Activated T-helper 17 cell treated with anti-CD3 and anti-CD28 coated beads, Interleukin-2, amount 50 U/mL, for 72 hours (primary cell): Measurements from ENCODE around the gene MCF2L. TPM values are rescaled to one million over a fixed set of nuclear protein-coding genes. Genes with fewer than 3 reads are reported as not detected.
"Not testable (repeated sequence)": the region's sequence is repeated elsewhere in the genome, so short reads cannot be mapped to it uniquely, and the experiment has no call there.

Source experiments
- ATAC-seq: fragments of 150-1000 bp; cut with Tn5 transposase; replicated peaks from 2 replicates; pipeline ENCODE4 v1.10.0; 2021; ENCODE audit warnings: mild to moderate bottlenecking, moderate library complexity
- H3K27ac Mint-ChIP-seq: one replicate; pipeline ENCODE4 v1.8.0; 2022; ENCODE audit warnings: mixed read lengths
- H3K27me3 Mint-ChIP-seq: one replicate; pipeline ENCODE4 v1.8.0; 2022; ENCODE audit warnings: mixed read lengths
- H3K36me3 Mint-ChIP-seq: one replicate; pipeline ENCODE4 v1.8.0; 2022; ENCODE audit warnings: low read depth, mild to moderate bottlenecking, mixed read lengths
- H3K4me1 Mint-ChIP-seq: one replicate; pipeline ENCODE4 v1.8.0; 2022; ENCODE audit warnings: mixed read lengths
- H3K4me3 Mint-ChIP-seq: one replicate; pipeline ENCODE4 v1.8.0; 2022; ENCODE audit warnings: mild to moderate bottlenecking, mixed read lengths
- H3K9me3 Mint-ChIP-seq: one replicate; pipeline ENCODE4 v1.8.0; 2022; ENCODE audit warnings: mixed read lengths
- total RNA-seq, 2 donors: library from RNA; stranded (reverse); gene quantifications; one replicate each; pipeline ENCODE4 v1.2.3, GENCODE V29; 2022

Gene MCF2L
- total RNA-seq, 2 donors from 2014 or later = 2.0 to 3.0 TPM

DNA sequence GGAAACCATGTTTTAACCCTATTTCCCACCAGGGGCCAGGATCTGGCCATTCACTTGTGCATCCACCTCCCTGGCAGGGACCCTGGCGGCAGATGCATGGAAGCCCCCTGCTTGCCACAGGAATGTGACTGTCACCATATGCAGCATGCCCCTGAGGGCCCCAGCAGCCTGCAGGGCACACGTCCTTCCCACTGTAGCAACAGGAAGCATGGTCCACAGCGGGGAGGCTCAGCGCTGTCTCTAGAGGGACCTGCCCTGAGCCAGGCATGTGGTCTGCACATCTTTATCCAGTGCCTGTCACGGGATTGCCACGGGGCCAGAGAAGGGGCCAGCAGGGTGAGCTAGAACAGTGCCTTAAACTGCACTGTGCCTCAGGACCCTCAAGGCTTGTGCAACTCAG, 34.9 kb upstream of the MCF2L start:
- peaks cover 4% of the 10 kb centered on the region for H3K9me3 Mint-ChIP-seq
- H3K27me3 Mint-ChIP-seq = peaks cover 34% of the 10 kb centered on the region
- H3K27ac Mint-ChIP-seq = no peak overlapping the region
- no peak for ATAC-seq
- no peaks in the 10 kb centered on the region for H3K36me3 Mint-ChIP-seq
- peaks cover 9% of the 10 kb centered on the region for H3K4me1 Mint-ChIP-seq
- no peak overlapping the region for H3K4me3 Mint-ChIP-seq

DNA sequence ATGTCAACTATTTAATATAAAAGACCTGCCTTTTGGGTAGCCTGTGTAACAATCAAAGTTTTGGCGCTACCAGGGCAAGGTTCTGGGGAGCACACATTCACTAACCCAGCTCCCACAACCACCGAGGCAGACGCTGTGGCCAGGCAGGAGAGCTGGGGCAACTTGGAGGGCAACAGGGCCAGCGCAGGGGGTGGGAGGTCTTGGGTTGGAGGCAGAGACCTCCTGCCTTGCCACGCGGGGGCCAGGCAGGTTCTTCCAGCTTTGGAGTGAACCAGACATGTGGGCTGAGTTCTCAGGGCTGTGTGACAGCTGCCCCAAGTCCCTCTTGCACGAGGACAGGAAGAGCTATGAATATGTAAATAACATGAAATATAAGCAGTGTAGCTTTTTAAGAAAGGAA, 30.3 kb upstream of the MCF2L start:
- Mint-ChIP-seq H3K4me1 (peaks cover 15% of the 10 kb centered on the region), H3K4me3 (no peak overlapping the region), H3K36me3 (no peaks in the 10 kb centered on the region), H3K27ac (no peak overlapping the region), H3K9me3 (peaks cover 4% of the 10 kb centered on the region), H3K27me3 (peaks cover 21% of the 10 kb centered on the region)
- ATAC-seq = no peak

- Mint-ChIP-seq H3K4me1 (peaks cover 15% of the 10 kb centered on the region), H3K36me3 (no peaks in the 10 kb centered on the region)
- no peak for ATAC-seq
Measured at GRCh38 chr13:112940236-112940635, 28.8 kb upstream of the MCF2L start.

DNA sequence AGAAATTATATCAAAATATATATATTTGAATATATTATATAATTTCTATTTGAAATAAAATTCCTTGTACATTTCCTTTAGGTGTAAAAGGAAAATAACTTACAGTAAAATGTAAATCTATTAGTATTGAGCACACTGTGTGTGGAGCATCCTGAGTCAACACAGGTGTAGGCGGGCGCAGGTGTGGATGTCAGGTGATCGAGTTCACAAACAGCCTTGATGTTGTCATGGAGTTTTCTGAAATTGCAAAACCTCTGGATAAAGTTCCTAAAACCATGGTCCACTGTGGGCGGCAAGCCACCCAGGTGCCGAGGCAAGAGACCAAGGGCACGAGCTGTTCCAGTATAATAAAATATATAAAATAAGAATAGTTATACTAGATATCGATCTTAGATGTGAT, 27.7 kb upstream of the MCF2L start:
- H3K4me3 Mint-ChIP-seq = no peak overlapping the region
- ATAC-seq = no peak
- peaks cover 4% of the 10 kb centered on the region for H3K9me3 Mint-ChIP-seq
- no peak overlapping the region for H3K27ac Mint-ChIP-seq
- H3K36me3 Mint-ChIP-seq = no peaks in the 10 kb centered on the region
- H3K4me1 Mint-ChIP-seq = peaks cover 15% of the 10 kb centered on the region
- H3K27me3 Mint-ChIP-seq = peaks cover 21% of the 10 kb centered on the region

More at GRCh38 chr13:112940236-112940635, 28.8 kb upstream of the MCF2L start:
- Mint-ChIP-seq H3K27ac (no peak overlapping the region), H3K27me3 (peaks cover 21% of the 10 kb centered on the region), H3K4me3 (no peak overlapping the region), H3K9me3 (peaks cover 4% of the 10 kb centered on the region)

DNA sequence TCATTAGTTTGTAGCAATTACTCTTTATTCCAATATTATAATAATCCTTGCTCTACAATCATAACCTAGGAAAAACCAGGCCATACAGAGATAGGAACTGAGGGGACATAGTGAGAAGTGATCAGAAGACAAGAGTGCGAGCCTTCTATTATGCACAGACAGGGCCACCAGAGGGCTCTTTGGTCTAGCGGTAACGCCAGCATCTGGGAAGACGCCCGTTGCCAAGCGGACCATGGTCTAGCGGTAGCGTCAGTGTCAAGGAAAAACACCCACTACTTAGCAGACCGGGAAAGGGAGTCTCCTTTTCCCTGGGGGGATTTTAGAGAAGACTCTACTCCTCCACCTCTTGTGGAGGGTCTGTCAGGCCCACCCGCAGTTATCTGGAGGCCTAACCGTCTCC, 27.2 kb upstream of the MCF2L start:
- H3K9me3 Mint-ChIP-seq, H3K36me3 Mint-ChIP-seq, H3K27ac Mint-ChIP-seq, ATAC-seq, H3K4me3 Mint-ChIP-seq: not testable (repeated sequence)
- peaks cover 24% of the 10 kb centered on the region for H3K27me3 Mint-ChIP-seq
- peaks cover 15% of the 10 kb centered on the region for H3K4me1 Mint-ChIP-seq

GRCh38 chr13:112942689-112943308, 26.2 kb upstream of the MCF2L start:
- Mint-ChIP-seq H3K27ac (peak overlapping the region; percentile 48), H3K36me3 (no peaks in the 10 kb centered on the region)
- ATAC-seq = peak; percentile 96

GRCh38 chr13:112943309-112944125, 25.5 kb upstream of the MCF2L start:
- peak overlapping the region; percentile 86 for H3K4me3 Mint-ChIP-seq
- H3K9me3 Mint-ChIP-seq = no peaks in the 10 kb centered on the region
- no peak overlapping the region for H3K27ac Mint-ChIP-seq
- peaks cover 20% of the 10 kb centered on the region for H3K27me3 Mint-ChIP-seq
- H3K4me1 Mint-ChIP-seq = peaks cover 9% of the 10 kb centered on the region
- H3K36me3 Mint-ChIP-seq = no peaks in the 10 kb centered on the region
- peak; percentile 53 for ATAC-seq

More at GRCh38 chr13:112942689-112943308, 26.2 kb upstream of the MCF2L start:
- peaks cover under 1% of the 10 kb centered on the region for H3K9me3 Mint-ChIP-seq
- peaks cover 20% of the 10 kb centered on the region for H3K27me3 Mint-ChIP-seq
- peaks cover 11% of the 10 kb centered on the region for H3K4me1 Mint-ChIP-seq
- H3K4me3 Mint-ChIP-seq = peak overlapping the region; percentile 86

DNA sequence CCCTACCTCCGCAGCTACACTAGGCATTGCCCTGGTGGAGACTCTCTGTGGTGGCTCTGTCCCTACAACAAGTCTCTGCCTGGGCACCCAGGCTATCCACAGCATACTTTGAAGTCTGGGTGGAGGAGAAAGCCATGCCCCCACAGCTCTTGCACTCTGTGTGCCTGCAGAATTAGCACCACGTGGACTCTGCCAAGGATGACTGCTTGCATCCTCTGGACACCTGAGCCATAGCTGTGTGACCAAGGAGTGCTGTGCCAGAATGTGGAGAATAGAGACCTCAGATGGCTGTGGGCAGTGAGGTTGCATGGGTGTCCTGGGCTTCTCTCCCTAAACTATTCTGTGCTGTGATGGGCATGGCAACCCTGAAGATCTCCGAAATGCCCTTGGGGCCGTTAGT, 21.2 kb upstream of the MCF2L start:
- Mint-ChIP-seq H3K27me3 (peaks cover 21% of the 10 kb centered on the region), H3K27ac (no peak overlapping the region), H3K4me1 (peaks cover 2% of the 10 kb centered on the region), H3K9me3 (no peaks in the 10 kb centered on the region), H3K4me3 (no peak overlapping the region), H3K36me3 (no peaks in the 10 kb centered on the region)
- no peak for ATAC-seq

GRCh38 chr13:112951674-112952371, 17.2 kb upstream of the MCF2L start:
- Mint-ChIP-seq H3K4me1 (no peaks in the 10 kb centered on the region), H3K27me3 (peaks cover 12% of the 10 kb centered on the region), H3K36me3 (no peaks in the 10 kb centered on the region), H3K9me3 (no peaks in the 10 kb centered on the region), H3K27ac (no peak overlapping the region), H3K4me3 (no peak overlapping the region)
- ATAC-seq = no peak

DNA sequence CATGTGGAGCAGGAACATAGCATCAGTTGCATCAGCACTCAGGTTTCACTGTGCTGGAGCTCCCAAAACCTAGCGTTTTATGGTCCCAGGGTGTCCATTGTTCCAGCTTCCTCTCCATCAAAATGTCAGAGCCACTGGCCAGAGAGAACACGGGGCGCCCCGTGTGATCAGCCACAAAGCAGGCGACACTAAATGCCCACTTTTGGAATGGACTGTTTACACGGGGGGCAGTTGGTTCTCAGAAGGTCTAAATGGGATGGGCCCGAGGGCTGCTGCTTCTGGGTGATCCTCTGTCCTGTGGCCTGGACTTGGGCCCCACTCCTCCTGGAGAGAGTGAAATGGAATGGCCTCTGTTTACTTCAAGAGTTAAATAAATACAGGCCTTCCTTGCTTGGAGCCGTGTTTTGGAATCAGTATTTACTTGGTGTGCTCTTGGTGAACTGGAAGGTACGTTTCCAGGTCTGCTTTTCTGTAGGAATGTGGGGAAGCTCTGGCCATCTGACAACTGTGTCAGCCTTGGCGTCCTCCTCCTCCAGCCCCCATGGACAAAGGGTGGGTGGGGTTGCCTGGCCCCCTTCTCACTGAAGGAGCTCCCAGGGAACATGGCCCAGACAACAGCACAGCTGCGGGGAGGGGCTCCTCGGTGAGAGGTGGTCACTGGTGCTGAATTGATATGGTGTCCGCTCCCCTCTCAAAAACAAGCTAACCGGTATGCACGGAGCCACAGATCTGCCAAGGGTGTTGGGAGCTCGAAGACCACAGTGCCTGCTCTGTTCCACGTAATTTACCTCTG, 16.1 kb upstream of the MCF2L start:
- H3K27ac Mint-ChIP-seq = no peak overlapping the region
- no peaks in the 10 kb centered on the region for H3K36me3 Mint-ChIP-seq
- no peaks in the 10 kb centered on the region for H3K9me3 Mint-ChIP-seq
- no peak for ATAC-seq
- no peak overlapping the region for H3K4me3 Mint-ChIP-seq
- peaks cover 12% of the 10 kb centered on the region for H3K27me3 Mint-ChIP-seq
- no peaks in the 10 kb centered on the region for H3K4me1 Mint-ChIP-seq

DNA sequence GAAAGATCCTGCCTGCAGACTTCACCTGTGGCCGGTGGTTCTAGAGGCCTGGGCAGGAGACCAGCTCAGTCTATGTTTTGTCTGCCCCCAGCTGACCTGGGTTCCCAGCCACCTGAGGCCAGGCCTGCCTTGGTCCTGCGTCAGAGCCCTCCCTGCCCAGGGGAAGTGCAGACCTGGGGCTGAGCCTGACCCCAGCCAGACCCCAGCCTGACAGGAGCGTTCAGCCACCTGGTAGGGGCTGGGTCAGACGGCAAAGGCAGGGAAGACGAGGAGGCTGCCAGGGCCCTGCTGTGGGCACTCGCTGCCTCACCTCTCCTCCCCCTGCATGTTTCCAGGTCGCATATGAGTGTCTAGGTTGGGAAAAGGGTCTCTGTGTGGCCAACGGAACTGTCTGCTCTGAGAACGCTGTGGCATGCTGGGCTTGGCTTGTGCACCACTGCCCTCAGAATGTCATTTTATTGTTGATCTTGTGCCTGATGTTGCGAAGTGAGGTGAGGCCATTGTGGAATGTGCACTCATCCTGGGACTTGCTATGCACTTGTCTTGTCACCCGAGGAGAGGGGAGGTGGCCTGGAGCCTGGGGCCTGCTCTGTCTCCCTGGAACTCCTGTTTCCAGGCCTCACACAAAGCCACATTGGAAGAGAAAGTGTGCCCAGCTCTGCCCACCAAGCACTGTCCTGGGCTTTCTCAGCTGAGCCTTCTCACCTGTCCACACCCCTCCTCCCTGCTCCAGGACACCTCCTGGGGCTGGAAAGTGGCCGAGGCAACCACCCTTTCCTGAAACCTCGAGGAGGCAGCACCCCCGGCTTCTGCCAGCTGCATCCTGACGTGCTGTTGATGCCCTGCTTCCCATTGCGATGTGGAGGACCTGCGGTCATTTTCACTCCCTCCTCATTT, 15.2 kb upstream of the MCF2L start:
- no peaks in the 10 kb centered on the region for H3K4me1 Mint-ChIP-seq
- no peak overlapping the region for H3K27ac Mint-ChIP-seq
- H3K4me3 Mint-ChIP-seq = no peak overlapping the region
- H3K9me3 Mint-ChIP-seq = no peaks in the 10 kb centered on the region
- no peaks in the 10 kb centered on the region for H3K36me3 Mint-ChIP-seq
- peaks cover 9% of the 10 kb centered on the region for H3K27me3 Mint-ChIP-seq
- ATAC-seq = no peak

DNA sequence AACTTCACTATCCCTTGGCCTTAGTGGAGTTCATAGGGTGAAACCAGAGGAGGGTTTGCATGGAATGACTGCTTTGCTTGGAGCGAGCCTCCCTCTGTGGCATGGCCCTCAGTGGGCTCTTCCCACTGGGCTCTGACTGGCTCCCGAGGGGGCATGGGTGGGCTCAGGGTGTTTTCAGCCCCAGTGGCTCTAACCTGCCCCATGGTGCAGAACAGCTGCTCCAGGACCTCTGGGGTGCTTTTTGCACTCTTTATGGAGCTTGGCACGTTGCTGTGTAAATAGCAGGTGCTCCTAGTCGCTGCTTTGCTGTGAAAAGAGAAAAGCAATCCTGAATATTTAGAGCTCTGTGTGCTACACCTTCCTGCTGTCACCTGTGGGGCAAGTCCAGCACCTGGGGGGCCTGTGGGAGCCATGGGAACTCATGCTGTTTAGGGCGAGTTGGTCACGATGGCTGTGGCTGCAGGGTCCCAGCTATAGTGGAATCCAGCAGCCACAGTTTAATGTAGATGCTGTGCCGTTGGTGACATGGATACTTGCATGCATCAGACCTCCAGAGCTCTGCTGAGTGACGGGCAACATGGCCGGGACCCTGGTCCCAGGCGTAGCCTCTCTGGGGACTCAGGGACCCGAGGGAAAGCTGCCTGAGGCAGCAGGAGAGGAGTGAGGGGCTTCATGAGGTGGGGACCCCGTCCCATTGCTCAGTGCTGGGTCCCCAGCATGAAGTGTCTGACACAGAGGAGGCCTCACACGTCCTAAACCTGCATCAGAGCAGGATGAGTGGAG, 14.3 kb upstream of the MCF2L start:
- no peaks in the 10 kb centered on the region for H3K9me3 Mint-ChIP-seq
- no peaks in the 10 kb centered on the region for H3K4me1 Mint-ChIP-seq
- no peak overlapping the region for H3K4me3 Mint-ChIP-seq
- no peak for ATAC-seq
- no peak overlapping the region for H3K27ac Mint-ChIP-seq
- no peaks in the 10 kb centered on the region for H3K36me3 Mint-ChIP-seq
- peaks cover 4% of the 10 kb centered on the region for H3K27me3 Mint-ChIP-seq
